GM12875 (cell line): Measurements from ENCODE around the gene BRD1.

Experiments
- H3K4me3 ChIP-seq: one replicate; pipeline ENCODE4 v1.5.1; 2011; ENCODE audit warnings: low read depth, low read length, control low read depth
- CTCF ChIP-seq: IDR thresholded peaks from 2 replicates; pipeline ENCODE4 v1.5.1; 2011; ENCODE audit warnings: low read depth, mild to moderate bottlenecking, control low read depth, inconsistent platforms, low read length, moderate library complexity, borderline replicate concordance; ENCODE audit not compliant: insufficient read depth

BRD1 gene

GRCh38 chr22:49803737-49804375 lies 23.8 kb downstream of the BRD1 start:
- no peak overlapping the region for H3K4me3 ChIP-seq
- no peak for TF ChIP-seq CTCF

GRCh38 chr22:49803134-49803533 lies 24.5 kb downstream of the BRD1 start:
- no peak for TF ChIP-seq CTCF
- no peak overlapping the region for H3K4me3 ChIP-seq

- TF ChIP-seq CTCF: no peak
Observed at GRCh38 chr22:49801391-49802060, 26.1 kb downstream of the BRD1 start.

GRCh38 chr22:49800408-49801238 lies 27.1 kb downstream of the BRD1 start:
- no peak for TF ChIP-seq CTCF
- no peak overlapping the region for H3K4me3 ChIP-seq

More at GRCh38 chr22:49801391-49802060, 26.1 kb downstream of the BRD1 start:
- no peak overlapping the region for H3K4me3 ChIP-seq

- no peak for TF ChIP-seq CTCF
- H3K4me3 ChIP-seq: no peak overlapping the region
Observed at GRCh38 chr22:49799431-49800075, 28.1 kb downstream of the BRD1 start.

GRCh38 chr22:49798486-49799151 lies 29.1 kb downstream of the BRD1 start:
- TF ChIP-seq CTCF: no peak
- H3K4me3 ChIP-seq: no peak overlapping the region
